CD14-positive monocyte (primary cell): Measurements from ENCODE around the gene CNGA3. TPM values are rescaled to one million over a fixed set of nuclear protein-coding genes. Genes with fewer than 3 reads are reported as not detected.
"Not testable (repeated sequence)": the region's sequence is repeated elsewhere in the genome, so short reads cannot be mapped to it uniquely, and the experiment has no call there.

ENCODE experiments used
- DNase-seq, 3 donors: peaks; one replicate each; pipeline ENCODE4 v3.0.0-alpha.2; 2011 to 2022
- H2AFZ ChIP-seq: 2 replicates; pipeline ENCODE4 v1.6.0; 2012; ENCODE audit warnings: mild to moderate bottlenecking, low read depth, low read length, inconsistent platforms; ENCODE audit not compliant: insufficient read depth, poor library complexity, severe bottlenecking
- H3K27ac ChIP-seq, 2 donors: 1 replicate in 1 of 2; 2 replicates in 1 of 2; pipeline ENCODE4 v1.5.1; 2012 to 2013; ENCODE audit warnings: low read length in 2 of 2, control low read depth in 1 of 2, inconsistent platforms in 1 of 2, low read depth in 1 of 2, mild to moderate bottlenecking in 1 of 2
- H3K27me3 ChIP-seq, 2 donors: one replicate each; pipeline versions ENCODE4 v1.6.0 to v1.6.1; 2011 to 2013; ENCODE audit warnings: low read length in 2 of 2; ENCODE audit not compliant: control insufficient read depth in 2 of 2, insufficient read depth in 2 of 2
- H3K36me3 ChIP-seq, 2 donors: replicated peaks in 1 of 2; 1 replicate in 1 of 2; 2 replicates in 1 of 2; pipeline versions ENCODE4 v1.5.1 to v1.6.1; 2012 to 2013; ENCODE audit warnings: low read length in 2 of 2, control low read depth in 1 of 2, inconsistent platforms in 1 of 2, mild to moderate bottlenecking in 1 of 2; ENCODE audit not compliant: insufficient read depth in 2 of 2, control insufficient read depth in 1 of 2
- H3K4me1 ChIP-seq, 2 donors: 1 replicate in 1 of 2; 2 replicates in 1 of 2; pipeline versions ENCODE4 v1.5.1 to v1.6.1; 2012 to 2013; ENCODE audit warnings: low read length in 2 of 2, control low read depth in 1 of 2, inconsistent platforms in 1 of 2, mild to moderate bottlenecking in 1 of 2, moderate library complexity in 1 of 2; ENCODE audit not compliant: insufficient read depth in 2 of 2, control insufficient read depth in 1 of 2
- H3K4me2 ChIP-seq: replicated peaks from 2 replicates; pipeline ENCODE3; 2012; ENCODE audit warnings: low read length, moderate library complexity, mild to moderate bottlenecking; ENCODE audit not compliant: poor library complexity, severe bottlenecking; ENCODE audit errors: extremely low read depth
- H3K4me3 ChIP-seq, 3 experiments: fragments of 200-600 bp in 1 of 3; sonication (generic) in 1 of 3; replicated peaks in 1 of 3; 1 replicate in 2 of 3; 2 replicates in 1 of 3; pipeline ENCODE4 v1.5.1; 2011 to 2013; ENCODE audit warnings: low read length in 3 of 3, mild to moderate bottlenecking in 3 of 3, control low read depth in 2 of 3, low read depth in 2 of 3, inconsistent platforms in 1 of 3, moderate library complexity in 1 of 3
- H3K79me2 ChIP-seq: 2 replicates; pipeline ENCODE4 v1.6.0; 2012; ENCODE audit warnings: mild to moderate bottlenecking, control low read depth, inconsistent platforms, low read length, moderate library complexity; ENCODE audit not compliant: insufficient read depth
- H3K9ac ChIP-seq: 2 replicates; pipeline ENCODE4 v1.6.0; 2017; ENCODE audit warnings: low read length, mild to moderate bottlenecking; ENCODE audit not compliant: insufficient read depth, poor library complexity, severe bottlenecking
- H3K9me3 ChIP-seq, 2 donors: replicated peaks in 1 of 2; 1 replicate in 1 of 2; 2 replicates in 1 of 2; pipeline versions ENCODE4 v1.5.1 to v1.6.1; 2012 to 2013; ENCODE audit warnings: low read length in 2 of 2, control low read depth in 1 of 2; ENCODE audit not compliant: control insufficient read depth in 1 of 2, insufficient read depth in 1 of 2
- H4K20me1 ChIP-seq: 2 replicates; pipeline ENCODE4 v1.6.0; 2012; ENCODE audit warnings: mild to moderate bottlenecking, low read length, control low read depth, moderate library complexity; ENCODE audit not compliant: insufficient read depth
- H3K27ac Mint-ChIP-seq, 7 donors: one replicate each; pipeline ENCODE4 v1.8.0; 2020; ENCODE audit warnings: mild to moderate bottlenecking in 7 of 7, mixed read lengths in 7 of 7, moderate library complexity in 6 of 7, inconsistent platforms in 2 of 7
- H3K27me3 Mint-ChIP-seq, 3 donors: one replicate each; pipeline ENCODE4 v1.8.0; 2021 to 2022; ENCODE audit warnings: low read depth in 3 of 3, mild to moderate bottlenecking in 3 of 3, mixed read lengths in 3 of 3, moderate library complexity in 3 of 3, inconsistent platforms in 1 of 3
- H3K36me3 Mint-ChIP-seq, 2 donors: one replicate each; pipeline ENCODE4 v1.8.0; 2020; ENCODE audit warnings: mixed read lengths in 2 of 2, inconsistent platforms in 1 of 2, mild to moderate bottlenecking in 1 of 2
- H3K4me1 Mint-ChIP-seq: one replicate; pipeline ENCODE4 v1.8.0; 2020; ENCODE audit warnings: mild to moderate bottlenecking, mixed read lengths
- H3K4me3 Mint-ChIP-seq, 2 donors: one replicate each; pipeline ENCODE4 v1.8.0; 2020; ENCODE audit warnings: mild to moderate bottlenecking in 2 of 2, mixed read lengths in 2 of 2, moderate library complexity in 1 of 2
- H3K9me3 Mint-ChIP-seq, 7 donors: one replicate each; pipeline ENCODE4 v1.8.0; 2020 to 2022; ENCODE audit warnings: mixed read lengths in 7 of 7, mild to moderate bottlenecking in 6 of 7, moderate library complexity in 6 of 7, inconsistent platforms in 2 of 7
- CTCF ChIP-seq: fragments of 200-600 bp; IDR thresholded peaks from one replicate; pipeline ENCODE4 v1.8.0; 2022; ENCODE audit warnings: antibody characterized with exemption, mild to moderate bottlenecking
- WGBS: methylation state at CpG from one replicate; pipeline ENCODE4 v1.1.5; 2013; ENCODE audit warnings: missing lambda C conversion rate; ENCODE audit not compliant: insufficient coverage; 5-methylcytosine and 5-hydroxymethylcytosine counted together
- intact Hi-C, 2 donors: fragments of 100-400 bp; cut with micrococcal nuclease; formaldehyde crosslinking; loops; one replicate each; pipeline versions ENCODE4 v1.15.0 to v1.15.1; 2023
- polyA plus RNA-seq, 3 donors: library from polyadenylated mRNA; depleted of rRNA in 1 of 3; unstranded in 2 of 3; stranded (reverse) in 1 of 3; fragments of 300-500 nt in 2 of 3; fragments of >200 nt in 1 of 3; fragmentation: Illumina TruSeq in 2 of 3; gene quantifications; 1 replicate in 2 of 3; 2 replicates in 1 of 3; pipeline ENCODE4 v1.2.3, GENCODE V29; 2012 to 2021

The CNGA3 gene
- polyA plus RNA-seq, 3 donors = not detected

DNA sequence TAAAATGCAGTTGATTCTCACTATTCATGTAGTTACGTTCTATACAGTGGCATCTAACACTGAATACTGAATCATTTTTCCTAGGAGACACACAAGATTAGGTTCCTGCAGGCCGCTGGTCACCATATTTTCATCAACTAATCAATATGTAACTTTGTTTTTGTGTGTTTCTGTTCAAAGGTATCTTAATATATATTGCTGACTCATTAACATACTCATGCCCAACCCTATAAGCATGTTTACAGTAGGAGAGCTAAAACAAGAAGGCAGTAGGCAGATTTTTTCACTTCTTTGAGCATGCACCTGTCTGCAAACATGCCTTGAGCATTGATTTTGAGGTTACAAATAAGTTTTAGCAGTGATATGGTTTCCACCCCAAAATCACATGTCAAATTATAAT, 30.3 kb upstream of the CNGA3 start:
- Mint-ChIP-seq H3K36me3 (no peaks in the 10 kb centered on the region), H3K27ac (no peak overlapping the region), H3K27me3 (peaks cover 4 to 20% (median 20%) of the 10 kb centered on the region in 3 donors), H3K4me3 (no peak overlapping the region), H3K9me3 (peaks cover 9 to 26% (median 21%) of the 10 kb centered on the region in 7 donors), H3K4me1 (no peaks in the 10 kb centered on the region)
- Histone ChIP-seq H3K4me3 (no peak overlapping the region), H3K9ac (no peak overlapping the region), H3K4me2 (no peak overlapping the region), H3K27me3 (peaks cover 0 to 10% of the 10 kb centered on the region in 2 donors), H3K79me2 (no peaks in the 10 kb centered on the region), H3K4me1 (no peaks in the 10 kb centered on the region), H3K36me3 (no peaks in the 10 kb centered on the region), H3K9me3 (peaks cover 13 to 16% of the 10 kb centered on the region in 2 donors), H3K27ac (no peak overlapping the region), H2AFZ (no peak overlapping the region), H4K20me1 (no peaks in the 10 kb centered on the region)
- no peak for DNase-seq
- no CpG with 5 or more reads among the region's 2 CpGs for WGBS
- intact Hi-C loops = no loop called here
- TF ChIP-seq CTCF = no peak

- Histone ChIP-seq H3K27ac (no peak overlapping the region), H3K79me2 (no peaks in the 10 kb centered on the region), H3K9me3 (peaks cover 23 to 25% of the 10 kb centered on the region in 2 donors), H3K4me1 (no peaks in the 10 kb centered on the region), H3K4me2 (no peak overlapping the region), H4K20me1 (no peaks in the 10 kb centered on the region), H3K36me3 (no peaks in the 10 kb centered on the region), H3K4me3 (no peak overlapping the region), H3K27me3 (peaks cover 0 to 4% of the 10 kb centered on the region in 2 donors), H3K9ac (no peak overlapping the region), H2AFZ (no peak overlapping the region)
- TF ChIP-seq CTCF = no peak
- Mint-ChIP-seq H3K27ac (no peak overlapping the region), H3K27me3 (peaks cover 2 to 15% (median 13%) of the 10 kb centered on the region in 3 donors), H3K36me3 (no peaks in the 10 kb centered on the region), H3K4me3 (no peak overlapping the region), H3K4me1 (no peaks in the 10 kb centered on the region), H3K9me3 (peaks cover 9 to 39% (median 33%) of the 10 kb centered on the region in 7 donors)
- intact Hi-C loops = no loop called here
- no CpG with 5 or more reads among the region's 3 CpGs for WGBS
- no peak for DNase-seq
These were observed 29.0 kb upstream of the CNGA3 start for GRCh38 chr2:98317214-98317613.

DNA sequence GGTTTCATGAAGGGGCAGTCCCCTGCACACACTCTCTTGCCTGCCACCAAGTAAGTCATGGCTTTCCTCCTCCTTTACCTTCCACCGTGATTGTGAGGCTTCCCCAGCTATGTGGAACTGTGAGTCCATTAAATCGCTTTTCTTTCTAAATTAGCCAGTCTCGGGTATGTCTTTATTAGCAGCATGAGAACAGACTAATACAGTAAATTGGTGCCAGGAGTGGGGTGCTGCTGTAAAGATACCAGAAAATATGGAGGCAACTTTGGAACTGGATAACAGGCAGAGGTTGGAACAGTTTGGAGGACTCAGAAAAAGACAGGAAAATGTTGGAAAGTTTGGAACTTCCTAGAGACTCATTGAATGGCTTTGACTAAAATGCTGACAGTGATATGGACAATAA, 26.1 kb upstream of the CNGA3 start:
- H3K27me3 Mint-ChIP-seq, H3K79me2 ChIP-seq, H2AFZ ChIP-seq, H3K9ac ChIP-seq, H3K27me3 ChIP-seq, intact Hi-C loops, DNase-seq, H3K4me1 Mint-ChIP-seq, H3K4me3 ChIP-seq, H3K27ac ChIP-seq, H3K36me3 Mint-ChIP-seq, H3K4me3 Mint-ChIP-seq, H3K36me3 ChIP-seq, H3K4me2 ChIP-seq, H4K20me1 ChIP-seq, H3K4me1 ChIP-seq, H3K27ac Mint-ChIP-seq: not testable (repeated sequence)
- peaks cover 23 to 30% of the 10 kb centered on the region in 2 donors for H3K9me3 ChIP-seq
- peaks cover 17 to 53% (median 43%) of the 10 kb centered on the region in 7 donors for H3K9me3 Mint-ChIP-seq
- no CpG with 5 or more reads among the region's 3 CpGs for WGBS
